GM21825 (cell line): ENCODE measurements around the gene ZNF784.
A peak's percentile ranks its signal among the peaks of the same experiment; 100 is the strongest.

Source experiments
- ATAC-seq: cut with Tn5 transposase; IDR thresholded peaks from one replicate; pipeline ENCODE4 v1.9.1; 2021; ENCODE audit warnings: mild to moderate bottlenecking, moderate library complexity; ENCODE audit not compliant: unreplicated experiment

Gene ZNF784

GRCh38 chr19:55603581-55604292 lies 20.6 kb downstream of the ZNF784 start:
- no peak for ATAC-seq

- no peak for ATAC-seq
Observed at GRCh38 chr19:55603115-55603514, 21.3 kb downstream of the ZNF784 start.

GRCh38 chr19:55602104-55603001 lies 22.0 kb downstream of the ZNF784 start:
- ATAC-seq = no peak

GRCh38 chr19:55601084-55601483 lies 23.3 kb downstream of the ZNF784 start:
- ATAC-seq = no peak

GRCh38 chr19:55600662-55601028 lies 23.7 kb downstream of the ZNF784 start:
- no peak for ATAC-seq

- ATAC-seq = peak; percentile 29
Observed at GRCh38 chr19:55599842-55600661, 24.3 kb downstream of the ZNF784 start, which contains the start of gene ZNF524. ZNF524 (plus strand) TSS chr19:55600288; CDS start chr19:55602113, 1,825 bp downstream.

- peak; percentile 42 for ATAC-seq
Observed at GRCh38 chr19:55599468-55599841, 24.9 kb downstream of the ZNF784 start, which contains the start of gene FIZ1. FIZ1 (minus strand) TSS chr19:55599517; CDS start chr19:55597865, 1,652 bp downstream.

- ATAC-seq = peak; percentile 45
Observed at GRCh38 chr19:55598719-55599467, 25.5 kb downstream of the ZNF784 start.

- no peak for ATAC-seq
Observed at GRCh38 chr19:55598034-55598433, 26.3 kb downstream of the ZNF784 start.

- ATAC-seq = no peak
Observed at GRCh38 chr19:55597501-55597921, 26.9 kb downstream of the ZNF784 start.

- ATAC-seq = no peak
Observed at GRCh38 chr19:55596304-55596703, 28.1 kb downstream of the ZNF784 start.

- ATAC-seq = no peak
Observed at GRCh38 chr19:55594996-55595545, 29.3 kb downstream of the ZNF784 start.

- ATAC-seq = no peak
Observed at GRCh38 chr19:55593096-55593772, 31.1 kb downstream of the ZNF784 start.

GRCh38 chr19:55592391-55593090 lies 31.8 kb downstream of the ZNF784 start:
- no peak for ATAC-seq

GRCh38 chr19:55591555-55591954 lies 32.8 kb downstream of the ZNF784 start:
- no peak for ATAC-seq

GRCh38 chr19:55590617-55591016 lies 33.7 kb downstream of the ZNF784 start:
- ATAC-seq = no peak

- no peak for ATAC-seq
Observed at GRCh38 chr19:55590109-55590508, 34.3 kb downstream of the ZNF784 start.

- ATAC-seq = no peak
Observed at GRCh38 chr19:55588738-55589137, 35.6 kb downstream of the ZNF784 start.
